ENCODE results near the gene AATF.

AATF gene

DNA sequence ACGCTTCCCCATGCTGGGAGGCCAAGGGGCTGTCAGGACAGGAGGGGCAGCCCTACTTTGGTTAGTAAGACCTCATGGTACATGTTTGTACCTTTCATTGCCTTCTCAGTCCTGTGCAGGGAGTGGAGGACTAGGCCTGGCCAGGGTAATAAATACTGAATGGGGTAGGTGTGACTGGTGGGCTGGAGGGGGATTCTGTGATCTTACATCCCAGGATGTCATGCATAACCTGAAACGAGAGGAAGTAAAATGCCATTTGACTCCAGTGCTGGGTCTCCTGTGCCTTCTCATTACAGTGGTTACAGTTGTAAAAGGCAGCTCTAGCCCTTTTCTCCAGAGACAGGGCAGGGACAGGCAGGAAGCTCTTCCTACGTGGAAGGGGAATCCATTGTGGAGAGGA is 138.2 kb downstream of the AATF start:
- DNase-seq = no peak

DNA sequence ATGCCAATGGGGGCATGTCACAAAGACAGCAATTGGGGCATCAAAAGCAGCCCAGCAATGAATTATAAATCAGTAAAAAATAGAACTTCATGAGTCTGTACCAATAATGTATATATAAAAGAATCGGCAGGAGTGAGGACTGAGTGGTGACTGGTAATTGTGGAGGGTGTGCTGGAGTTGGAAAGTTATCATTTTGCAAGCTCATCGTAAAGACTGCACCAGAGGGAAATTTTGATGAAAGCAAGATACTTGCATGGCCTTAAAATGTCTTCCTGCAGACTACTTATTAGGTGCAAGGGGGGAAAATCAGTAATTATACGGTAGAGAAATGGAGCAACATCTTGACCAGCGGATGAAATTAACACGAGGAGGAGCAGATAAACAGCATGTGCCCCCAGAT is 138.9 kb downstream of the AATF start:
- DNase-seq = no peak

DNA sequence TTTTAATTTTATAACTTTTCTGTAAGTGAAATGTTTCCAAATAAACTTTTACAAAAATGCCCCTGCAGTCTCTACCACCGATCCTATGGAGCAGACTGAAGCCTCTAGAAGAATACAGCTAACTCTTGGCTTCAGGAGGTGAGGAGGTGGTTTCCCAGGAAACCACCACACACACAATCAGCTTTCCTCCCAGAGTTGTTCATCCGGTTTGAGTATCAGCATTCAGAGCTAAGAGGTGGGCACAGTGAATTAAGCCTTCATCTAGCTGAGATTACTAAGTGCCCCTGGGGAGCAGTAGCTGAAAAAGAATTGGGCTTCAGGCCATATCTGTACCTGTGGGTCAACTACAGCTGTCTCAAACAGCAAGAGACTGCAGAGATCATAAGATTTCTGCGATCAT is 139.7 kb downstream of the AATF start:
- DNase-seq = no peak

DNA sequence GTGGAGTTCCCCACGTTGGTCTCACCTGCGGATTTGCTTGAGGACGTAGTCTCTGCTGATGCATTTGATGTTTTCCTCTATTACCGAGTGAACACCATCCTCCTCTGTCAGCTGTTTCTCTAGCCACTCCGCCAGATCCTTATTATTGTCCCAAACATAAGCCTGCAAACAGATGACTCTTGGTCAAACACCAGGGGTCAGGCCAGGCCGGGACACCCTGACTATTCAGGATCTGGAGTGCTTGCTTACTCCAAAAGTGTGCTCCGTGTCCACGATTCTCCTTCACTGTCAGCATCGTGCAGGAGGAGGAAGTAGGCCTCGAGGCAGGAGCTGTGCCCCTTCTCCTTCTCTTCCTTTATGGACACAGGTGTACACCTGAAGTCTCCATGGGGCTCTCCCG is 140.2 kb downstream of the AATF start:
- no peak for DNase-seq

DNA sequence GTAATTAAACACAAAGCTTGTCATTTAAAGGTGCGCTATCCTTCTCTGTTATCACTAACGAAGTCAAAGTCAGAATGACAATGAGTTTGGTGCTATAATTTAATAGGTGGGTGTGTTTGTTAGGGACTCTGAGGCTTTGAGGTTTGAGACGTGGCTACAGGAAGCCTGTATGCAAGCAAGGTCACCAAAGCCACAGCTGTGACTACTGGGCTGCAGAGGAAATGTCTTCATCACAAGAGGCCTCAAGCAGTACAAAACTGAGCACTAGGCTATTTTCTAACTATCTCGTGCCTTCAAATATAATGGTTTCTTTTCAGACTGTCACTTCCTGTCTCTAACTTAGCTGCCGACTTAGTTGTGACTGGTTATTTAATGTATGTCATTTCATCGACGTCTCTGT is 141.2 kb downstream of the AATF start:
- DNase-seq = no peak

DNA sequence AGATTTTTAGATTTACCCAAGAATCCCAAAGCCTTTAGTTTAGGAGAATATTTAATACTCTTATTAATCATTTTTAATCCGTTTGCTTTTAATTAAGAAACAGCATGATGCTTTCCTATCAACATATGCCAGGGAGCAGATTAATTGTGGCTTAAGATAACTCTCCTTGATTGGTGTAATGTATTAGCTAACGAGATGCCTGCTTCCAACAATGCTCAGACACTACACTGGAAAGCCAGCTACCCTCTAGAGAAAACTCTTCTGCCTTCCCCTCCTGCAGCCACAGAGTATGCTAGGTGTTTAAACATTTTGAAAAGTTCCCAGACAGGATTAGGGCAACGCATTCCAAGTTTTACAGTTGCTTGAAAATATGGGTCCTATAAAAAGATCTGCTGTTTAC is 142.2 kb downstream of the AATF start:
- DNase-seq = no peak

DNA sequence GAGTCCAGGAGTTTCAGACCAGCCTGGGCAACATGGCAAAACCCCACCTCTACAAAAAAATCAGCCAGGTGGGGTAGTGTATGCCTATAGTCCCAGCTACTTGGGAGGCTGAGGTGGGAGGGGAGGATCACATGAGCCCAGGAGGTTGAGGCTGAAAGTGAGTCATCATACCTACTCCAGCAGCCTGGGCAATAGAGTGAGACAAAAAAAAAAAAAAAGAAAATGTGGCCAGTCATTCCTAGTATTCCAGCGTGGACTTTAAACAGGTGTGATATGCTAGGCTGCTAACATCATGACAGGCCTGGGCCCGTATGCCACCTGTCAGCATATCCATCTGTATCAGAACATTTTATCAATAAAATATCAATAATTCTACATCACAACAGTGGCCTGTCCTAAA is 143.3 kb downstream of the AATF start:
- no peak for DNase-seq

DNA sequence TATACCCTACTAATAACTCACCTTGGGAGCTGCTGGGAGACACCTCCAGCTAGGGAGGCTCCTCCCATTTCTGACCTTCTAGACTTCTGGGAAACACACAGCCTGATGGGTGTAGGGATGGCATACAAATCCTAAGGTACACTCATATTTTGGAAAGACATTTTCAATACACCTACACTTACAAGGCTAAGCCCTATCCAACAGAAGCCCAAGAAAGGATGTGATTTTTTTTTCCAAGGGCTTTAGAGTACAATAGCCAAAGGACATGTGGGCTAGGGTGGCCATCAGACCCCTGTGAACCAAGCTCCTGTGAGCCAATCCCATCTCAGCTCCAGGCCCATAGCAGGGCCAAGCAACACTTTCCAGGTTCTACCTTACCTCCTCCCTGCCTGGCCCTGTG is 143.9 kb downstream of the AATF start:
- no peak for DNase-seq

DNA sequence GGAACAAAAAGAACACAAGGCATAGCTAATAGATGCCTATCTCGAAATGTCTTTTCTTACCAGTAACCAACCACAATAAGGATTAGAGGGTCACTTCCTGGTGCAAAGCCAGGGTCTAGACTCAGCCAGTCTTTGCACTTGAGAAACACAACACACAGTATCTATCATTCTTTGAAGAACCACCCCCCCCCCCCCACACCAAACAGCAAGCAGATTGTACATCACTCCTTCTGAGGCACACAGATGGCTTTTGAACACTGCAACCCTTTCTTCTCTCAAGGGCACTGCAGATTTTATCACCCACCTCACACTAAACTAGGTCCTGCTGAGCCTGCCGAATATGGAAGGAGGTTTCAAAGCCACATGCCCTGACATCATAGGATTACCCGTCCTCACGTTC is 145.6 kb downstream of the AATF start:
- no peak for DNase-seq

DNA sequence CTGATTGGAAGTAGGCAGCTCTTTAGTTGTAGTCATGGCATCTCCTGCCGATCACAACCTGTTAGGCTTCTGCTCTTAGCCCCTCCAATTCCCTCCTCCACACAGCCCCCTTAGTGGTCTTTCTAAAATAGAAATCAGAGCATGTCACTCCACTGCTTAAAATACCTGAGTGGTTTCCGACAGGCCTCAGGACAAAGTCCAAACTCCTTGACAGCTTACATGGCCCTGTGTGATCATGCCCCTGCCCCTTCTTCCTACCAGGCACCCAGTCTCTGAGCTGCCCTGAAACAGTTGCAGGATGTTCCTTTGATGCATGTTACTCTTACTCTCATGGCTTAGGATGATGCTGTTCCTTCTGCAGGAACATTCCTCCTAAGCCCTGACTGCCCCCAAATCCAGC is 147.3 kb downstream of the AATF start:
- DNase-seq = no peak

DNA sequence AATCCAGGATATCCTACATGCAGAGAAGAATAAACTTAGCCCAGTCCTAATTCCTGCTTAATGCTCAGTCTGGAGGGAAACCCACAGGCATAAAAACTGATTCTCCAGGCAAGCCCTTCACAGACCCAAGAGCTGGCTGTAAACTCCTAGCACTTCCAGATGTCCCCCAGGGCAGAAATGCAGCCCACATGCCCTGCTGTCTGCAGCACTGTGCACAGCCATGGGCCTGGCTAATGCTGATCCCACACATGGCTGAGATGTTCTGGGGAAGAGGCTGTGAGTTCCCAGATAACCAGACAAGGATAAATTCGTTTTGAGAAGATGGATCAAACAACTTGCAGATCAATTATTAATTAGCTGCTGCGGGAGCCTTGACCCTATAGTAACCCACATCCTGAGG is 148.4 kb downstream of the AATF start:
- no peak for DNase-seq

DNA sequence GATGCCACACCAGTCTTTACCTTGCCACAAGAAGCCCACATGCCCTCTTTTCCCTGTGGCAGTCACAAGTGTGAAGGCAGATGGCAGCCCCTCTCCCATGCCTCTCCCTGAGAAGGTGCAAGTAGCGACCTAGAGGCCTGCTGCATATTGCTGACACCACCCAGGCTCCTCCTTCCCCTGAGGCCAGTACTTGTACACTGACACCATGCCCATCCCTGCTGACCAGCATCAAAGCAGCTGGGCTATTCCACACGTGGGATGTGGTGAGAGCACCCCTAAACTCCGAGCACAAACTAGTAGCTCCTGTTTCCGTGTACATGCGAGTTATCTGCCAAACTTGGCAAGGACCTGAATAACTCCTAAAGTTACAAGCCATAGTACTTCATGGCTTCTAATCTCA is 149.4 kb downstream of the AATF start:
- DNase-seq = no peak

DNA sequence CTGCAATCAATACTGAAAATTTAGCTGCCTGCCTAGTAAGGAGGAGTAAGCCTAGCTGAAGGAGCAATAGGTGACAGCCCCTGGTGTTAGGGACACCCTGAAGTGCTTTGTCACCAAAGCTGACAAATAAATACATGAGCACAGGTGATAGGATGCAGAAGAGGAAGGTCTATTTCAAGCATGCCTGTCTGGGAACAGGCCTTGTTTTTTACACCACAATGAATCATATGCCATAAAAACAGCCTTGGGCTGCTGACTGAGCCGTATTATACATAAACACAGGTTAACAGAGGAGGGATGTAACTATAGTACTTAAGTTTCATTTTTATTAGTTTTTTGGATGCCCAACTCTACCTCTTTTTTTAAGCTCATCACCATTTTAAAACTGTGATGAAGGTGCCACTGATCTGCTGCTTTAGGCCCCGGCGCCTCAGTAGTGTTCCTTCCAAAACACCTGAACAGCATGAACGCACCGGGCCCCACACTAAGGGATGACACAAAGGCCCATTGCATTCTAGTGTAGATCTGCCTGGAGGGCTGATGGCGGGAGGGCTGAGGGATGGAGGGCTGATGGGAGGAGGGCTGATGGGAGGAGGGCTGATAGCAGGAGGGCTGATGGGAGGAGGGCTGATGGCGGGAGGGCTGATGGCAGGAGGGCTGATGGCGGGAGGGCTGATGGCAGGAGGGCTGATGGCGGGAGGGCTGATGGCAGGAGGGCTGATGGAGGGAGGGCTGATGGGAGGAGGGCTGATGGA is 150.3 kb downstream of the AATF start:
- DNase-seq = no peak

DNA sequence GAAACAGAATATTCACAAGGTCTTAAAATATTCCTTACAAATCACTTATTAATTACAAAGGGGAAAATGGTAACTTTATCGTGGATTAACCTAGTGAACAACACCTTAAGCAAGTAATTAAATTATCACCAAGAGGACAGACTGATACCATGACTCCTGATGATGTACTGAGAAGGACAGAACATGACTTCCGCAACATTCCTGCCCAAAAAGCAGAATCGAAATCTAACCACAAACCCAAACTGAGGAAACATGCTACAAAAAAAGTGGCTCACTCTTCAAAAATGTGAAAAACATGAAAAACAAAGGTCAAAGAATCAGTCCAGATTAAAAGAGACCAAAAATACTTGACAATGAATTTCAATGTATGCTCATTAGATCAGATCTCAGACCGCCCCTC is 151.5 kb downstream of the AATF start:
- DNase-seq = no peak

DNA sequence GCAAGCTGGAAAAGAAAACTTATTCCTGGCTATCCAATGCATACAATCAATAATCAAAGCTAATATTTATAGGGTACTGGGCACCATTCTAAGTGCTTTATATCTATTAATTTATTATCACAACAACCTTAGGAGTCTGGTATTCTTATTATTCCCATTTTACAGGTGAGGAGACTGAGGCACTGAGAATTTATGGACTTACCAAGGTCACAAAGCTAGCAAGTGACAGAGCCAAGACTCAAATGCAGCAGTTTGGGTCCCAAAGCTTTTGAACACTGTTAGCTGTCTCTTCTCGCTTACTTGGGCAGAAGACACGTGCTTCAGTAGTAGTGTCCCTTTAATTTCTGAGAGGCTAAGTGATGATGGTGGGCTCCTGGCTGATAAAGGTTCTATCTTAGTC is 152.6 kb downstream of the AATF start:
- no peak for DNase-seq

DNA sequence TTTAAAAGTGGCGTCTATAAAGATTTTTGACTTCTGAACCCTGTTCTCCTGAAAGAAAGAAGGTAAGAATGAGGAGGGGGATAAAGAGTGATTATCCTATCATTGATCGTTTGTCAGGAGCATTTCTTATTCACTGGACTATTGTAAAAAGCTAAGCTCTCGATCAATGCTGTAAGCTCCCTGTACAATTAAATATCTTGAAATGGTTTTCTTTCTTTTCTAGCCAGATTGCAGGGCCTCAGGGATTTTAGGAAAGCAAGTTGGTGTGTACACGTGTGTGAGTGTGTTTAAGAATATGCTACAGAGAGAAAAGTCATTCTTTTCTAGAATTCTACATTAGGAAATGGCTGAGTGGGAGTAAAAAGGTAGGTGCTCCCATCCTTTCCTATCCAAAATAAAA is 154.5 kb downstream of the AATF start:
- DNase-seq = no peak

DNA sequence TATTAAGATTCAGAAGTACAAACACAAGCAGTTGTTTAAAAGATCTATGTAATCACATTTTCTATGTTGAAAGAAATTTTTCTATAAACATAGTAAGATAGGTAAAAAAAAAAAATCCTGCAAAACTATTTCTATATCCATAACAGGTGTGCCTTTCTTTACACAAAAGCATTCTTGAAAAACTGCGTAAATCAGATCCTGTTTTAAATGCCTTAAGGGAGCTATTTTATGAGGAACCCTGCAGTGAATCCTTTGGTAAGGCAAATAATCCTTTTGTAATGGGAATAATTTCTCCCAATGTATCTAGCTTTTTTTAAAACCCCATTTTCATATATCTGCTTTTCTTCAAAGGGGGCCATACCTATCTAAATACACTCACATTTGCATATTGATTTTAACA is 157.3 kb downstream of the AATF start:
- peak; percentile 93 for DNase-seq
